Measurements from ENCODE around the gene RGS9. TPM values are rescaled to one million over a fixed set of nuclear protein-coding genes. Genes with fewer than 3 reads are reported as not detected.

RGS9 gene
- total RNA-seq, 4 donors from 2014 or later, result 1.2 to 4.4 (median 2.8) TPM

DNA sequence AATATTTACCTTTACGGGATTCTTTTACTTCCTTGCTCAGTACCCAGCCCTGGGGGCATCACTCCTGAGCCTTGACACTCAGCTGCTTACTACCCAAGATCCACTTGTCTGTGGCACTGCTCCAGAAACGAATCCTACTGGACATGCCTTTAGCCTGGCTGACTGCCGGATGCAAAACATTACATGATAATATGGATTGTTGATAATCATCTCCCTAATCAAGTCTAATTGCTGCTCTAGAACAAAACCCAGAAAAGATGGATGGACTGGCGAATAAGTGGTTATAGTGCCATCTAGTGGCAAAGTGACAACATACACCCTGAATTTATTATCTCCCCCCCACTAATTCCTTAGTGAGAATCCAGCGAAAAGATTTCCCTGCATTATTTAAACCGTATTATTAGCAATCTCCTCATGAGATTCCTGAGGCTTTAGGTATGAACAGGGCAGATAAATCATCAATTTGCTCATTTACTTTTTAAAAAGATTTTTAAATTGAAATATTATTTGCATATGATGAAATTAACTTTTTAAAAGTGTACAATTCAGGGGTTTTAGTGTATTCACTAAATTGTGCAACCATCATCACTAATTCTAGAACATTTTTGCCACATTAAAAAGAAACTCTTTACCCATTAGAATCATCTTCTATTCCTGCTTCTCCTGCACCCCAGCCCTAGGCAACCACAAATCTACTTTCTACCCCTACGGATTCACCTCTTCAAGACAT is 61.6 kb downstream of the RGS9 start:
- Histone ChIP-seq H3K36me3 (no peaks in the 10 kb centered on the region), H3K4me3 (no peak overlapping the region), H3K9me3 (no peaks in the 10 kb centered on the region), H3K27ac (no peak overlapping the region), H3K27me3 (no peaks in the 10 kb centered on the region), H3K4me1 (no peaks in the 10 kb centered on the region)
- ATAC-seq (peak in 1 of 2 donors; percentile 62), DNase-seq (no peak)
- no peak for TF ChIP-seq POLR2A (IDR thresholded peaks at IDR 0.05)
- TF ChIP-seq, protein P1, sequence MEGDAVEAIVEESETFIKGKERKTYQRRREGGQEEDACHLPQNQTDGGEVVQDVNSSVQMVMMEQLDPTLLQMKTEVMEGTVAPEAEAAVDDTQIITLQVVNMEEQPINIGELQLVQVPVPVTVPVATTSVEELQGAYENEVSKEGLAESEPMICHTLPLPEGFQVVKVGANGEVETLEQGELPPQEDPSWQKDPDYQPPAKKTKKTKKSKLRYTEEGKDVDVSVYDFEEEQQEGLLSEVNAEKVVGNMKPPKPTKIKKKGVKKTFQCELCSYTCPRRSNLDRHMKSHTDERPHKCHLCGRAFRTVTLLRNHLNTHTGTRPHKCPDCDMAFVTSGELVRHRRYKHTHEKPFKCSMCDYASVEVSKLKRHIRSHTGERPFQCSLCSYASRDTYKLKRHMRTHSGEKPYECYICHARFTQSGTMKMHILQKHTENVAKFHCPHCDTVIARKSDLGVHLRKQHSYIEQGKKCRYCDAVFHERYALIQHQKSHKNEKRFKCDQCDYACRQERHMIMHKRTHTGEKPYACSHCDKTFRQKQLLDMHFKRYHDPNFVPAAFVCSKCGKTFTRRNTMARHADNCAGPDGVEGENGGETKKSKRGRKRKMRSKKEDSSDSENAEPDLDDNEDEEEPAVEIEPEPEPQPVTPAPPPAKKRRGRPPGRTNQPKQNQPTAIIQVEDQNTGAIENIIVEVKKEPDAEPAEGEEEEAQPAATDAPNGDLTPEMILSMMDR (IDR thresholded peaks at IDR 0.05 in 4 of 5, conservative IDR thresholded peaks at IDR 0.05 in 1 of 5), result peak; percentile 50 to 78 (median 68)
- intact Hi-C loops (cut with DNase I; ENCODE audit: low total_unique reads) (loop anchor here (5.0 kb wide), 2 partner anchors 272 to 422 kb away; no protein-coding TSS in a partner anchor), in situ Hi-C loops (cut with MboI; ENCODE audit: low sequenced_read_pairs in 4 of 4) (loop anchor here in 2 of 4 donors (10.0 to 25.0 kb wide), 2 partner anchors 64 to 112 kb away; partner anchors contain the start of gene RGS9 (in 1 of the 2))

DNA sequence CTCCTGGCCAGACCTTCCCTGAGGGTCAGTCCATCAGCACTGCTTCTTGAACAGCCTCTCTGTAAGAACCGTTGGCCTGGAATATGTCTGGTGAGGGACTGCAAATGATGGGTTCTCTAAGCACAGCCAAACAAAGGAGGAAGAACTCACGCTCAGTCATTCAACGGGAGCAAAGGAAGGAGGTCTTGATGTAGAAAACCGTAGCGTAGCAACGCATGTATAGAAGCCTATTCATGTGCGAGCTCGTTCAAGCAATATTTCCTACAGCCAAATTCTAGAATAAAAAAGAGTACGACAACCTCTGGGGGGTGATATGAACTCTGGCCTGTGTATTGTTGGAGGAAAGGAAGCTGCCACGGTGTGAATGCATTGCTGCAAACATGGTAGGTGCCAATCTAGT is 64.2 kb downstream of the RGS9 start:
- Histone ChIP-seq H3K9me3 (no peaks in the 10 kb centered on the region), H3K4me1 (no peaks in the 10 kb centered on the region), H3K27ac (no peak overlapping the region), H3K36me3 (no peaks in the 10 kb centered on the region), H3K27me3 (no peaks in the 10 kb centered on the region), H3K4me3 (no peak overlapping the region)
- intact Hi-C loops (cut with DNase I; ENCODE audit: low total_unique reads) (no loop called here), in situ Hi-C loops (cut with MboI; ENCODE audit: low sequenced_read_pairs in 4 of 4) (no loop called here)
- DNase-seq (no peak), ATAC-seq (no peak)
- TF ChIP-seq, protein P1 (IDR thresholded peaks at IDR 0.05 in 4 of 5, conservative IDR thresholded peaks at IDR 0.05 in 1 of 5), result no peak
- TF ChIP-seq POLR2A (IDR thresholded peaks at IDR 0.05), result no peak

DNA sequence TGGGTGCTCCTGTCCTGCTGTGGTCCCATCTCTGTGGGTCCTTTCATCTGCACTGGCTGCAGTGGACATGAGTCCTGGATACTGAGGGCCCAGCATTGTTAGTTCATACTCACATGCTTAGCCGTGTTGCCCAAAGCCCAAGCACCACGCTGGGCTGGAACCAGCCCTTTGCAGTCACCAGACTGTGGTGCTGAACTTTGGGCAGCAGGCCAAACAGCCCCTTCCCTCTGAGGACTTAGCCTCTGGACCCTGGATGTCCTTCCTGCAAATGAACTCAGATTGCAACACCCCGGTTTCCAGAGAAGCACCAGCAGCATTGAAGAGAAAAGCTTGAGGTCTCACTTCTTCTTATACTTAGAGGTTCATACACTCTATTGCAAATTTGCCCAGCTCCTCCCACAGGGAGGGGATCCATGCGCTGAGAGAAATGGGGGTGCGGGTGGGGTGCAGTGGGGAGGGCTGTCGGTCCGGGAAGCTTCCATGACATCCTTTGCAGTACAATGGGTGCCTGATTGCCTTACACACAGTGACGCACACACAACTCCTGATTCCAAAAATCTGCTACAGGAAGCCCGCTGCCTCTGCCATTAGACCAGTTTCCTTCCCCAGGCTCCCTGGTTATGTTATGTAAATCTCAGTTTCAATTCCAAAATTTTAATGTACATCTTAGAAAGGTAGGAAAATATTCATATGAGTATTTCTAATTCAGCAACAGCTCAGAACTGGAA is 65.8 kb downstream of the RGS9 start:
- Histone ChIP-seq H3K4me3 (no peak overlapping the region), H3K4me1 (no peaks in the 10 kb centered on the region), H3K9me3 (no peaks in the 10 kb centered on the region), H3K36me3 (no peaks in the 10 kb centered on the region), H3K27me3 (no peaks in the 10 kb centered on the region), H3K27ac (no peak overlapping the region)
- DNase-seq (no peak), ATAC-seq (no peak)
- in situ Hi-C loops (cut with MboI; ENCODE audit: low sequenced_read_pairs in 4 of 4) (no loop called here), intact Hi-C loops (cut with DNase I; ENCODE audit: low total_unique reads) (no loop called here)
- TF ChIP-seq, protein P1 (IDR thresholded peaks at IDR 0.05 in 4 of 5, conservative IDR thresholded peaks at IDR 0.05 in 1 of 5), result no peak
- TF ChIP-seq POLR2A (IDR thresholded peaks at IDR 0.05), result no peak

DNA sequence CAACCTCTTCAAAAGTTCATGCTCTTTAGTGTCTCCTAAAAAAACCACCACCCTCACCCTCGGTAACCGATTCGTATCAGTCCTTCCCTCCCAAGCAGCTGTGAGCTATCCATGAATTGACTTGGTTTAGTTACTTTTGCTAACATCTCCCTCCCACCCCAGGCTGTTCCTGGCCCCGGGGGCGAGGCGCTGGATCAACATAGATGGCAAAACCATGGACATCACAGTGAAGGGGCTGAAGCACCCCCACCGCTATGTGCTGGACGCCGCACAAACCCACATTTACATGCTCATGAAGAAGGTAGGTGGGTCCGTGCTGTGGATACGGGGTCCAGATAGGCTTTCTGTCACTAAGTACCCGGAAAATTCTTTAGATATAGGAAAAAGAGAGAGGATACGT is 66.8 kb downstream of the RGS9 start:
- no peak for ATAC-seq
- TF ChIP-seq POLR2A (IDR thresholded peaks at IDR 0.05), result no peak
- TF ChIP-seq, protein P1 (IDR thresholded peaks at IDR 0.05 in 4 of 5, conservative IDR thresholded peaks at IDR 0.05 in 1 of 5), result no peak
- H3K4me1 ChIP-seq, result no peaks in the 10 kb centered on the region
- H3K4me3 ChIP-seq, result no peak overlapping the region
- intact Hi-C loops (cut with DNase I; ENCODE audit: low total_unique reads), result no loop called here
- H3K27me3 ChIP-seq, result no peaks in the 10 kb centered on the region
- H3K9me3 ChIP-seq, result no peaks in the 10 kb centered on the region
- H3K27ac ChIP-seq, result no peak overlapping the region
- no peaks in the 10 kb centered on the region for H3K36me3 ChIP-seq
- in situ Hi-C loops (cut with MboI; ENCODE audit: low sequenced_read_pairs in 4 of 4), result no loop called here
- no peak for DNase-seq

Measured in gastrocnemius medialis (tissue), 4 donors.